ENCODE data around the gene ZNF595. TPM values are rescaled to one million over a fixed set of nuclear protein-coding genes. Genes with fewer than 3 reads are reported as not detected.
"Not testable (repeated sequence)": the region's sequence is repeated elsewhere in the genome, so short reads cannot be mapped to it uniquely, and the experiment has no call there.

ZNF595 gene
- 10 to 100 TPM; 16.6 to 28.5 (median 17.7) TPM for polyA plus RNA-seq (ENCODE audit: insufficient read length in 4 of 4)

DNA sequence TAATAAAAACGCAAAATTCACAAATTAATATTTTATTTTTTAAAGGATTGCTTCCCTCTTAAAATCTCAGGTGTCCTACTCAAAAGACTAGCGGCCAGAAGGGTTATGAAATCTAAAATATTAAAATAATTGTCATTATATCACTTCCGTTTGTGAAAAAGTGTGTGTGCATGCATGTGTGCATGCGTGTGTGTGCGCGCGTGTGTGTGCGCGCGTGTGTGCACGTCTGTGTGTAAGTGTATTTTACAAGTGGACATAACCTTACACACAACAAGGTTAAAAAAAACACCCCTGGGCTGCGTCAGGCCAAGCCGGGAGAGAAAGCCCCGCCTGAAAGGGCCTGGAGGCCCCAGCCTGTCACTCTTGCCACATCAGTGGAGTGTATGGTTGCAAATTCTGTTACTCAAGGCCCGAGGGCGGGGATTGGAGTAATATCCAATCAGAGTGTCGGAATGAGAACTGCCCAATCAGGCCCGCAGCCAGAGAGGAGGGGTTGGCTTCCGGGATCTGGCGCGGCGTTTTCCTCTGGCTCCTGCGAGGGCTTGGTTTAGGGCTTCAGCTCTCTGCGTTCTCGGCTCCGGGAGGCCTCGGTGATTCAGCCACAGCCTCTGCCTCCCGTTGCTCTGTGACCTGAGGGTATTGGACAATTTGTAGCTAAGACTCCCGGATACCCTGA, at the start of gene ZNF595:
Gene ZNF595, plus strand, starts transcription at position 518 of the 676 bp plus-strand sequence. CDS start 168 bp downstream, outside the sequence.
- DNase-seq (ENCODE audit: low read depth in 4 of 4, low spot score in 2 of 4) = not testable (repeated sequence)

DNA sequence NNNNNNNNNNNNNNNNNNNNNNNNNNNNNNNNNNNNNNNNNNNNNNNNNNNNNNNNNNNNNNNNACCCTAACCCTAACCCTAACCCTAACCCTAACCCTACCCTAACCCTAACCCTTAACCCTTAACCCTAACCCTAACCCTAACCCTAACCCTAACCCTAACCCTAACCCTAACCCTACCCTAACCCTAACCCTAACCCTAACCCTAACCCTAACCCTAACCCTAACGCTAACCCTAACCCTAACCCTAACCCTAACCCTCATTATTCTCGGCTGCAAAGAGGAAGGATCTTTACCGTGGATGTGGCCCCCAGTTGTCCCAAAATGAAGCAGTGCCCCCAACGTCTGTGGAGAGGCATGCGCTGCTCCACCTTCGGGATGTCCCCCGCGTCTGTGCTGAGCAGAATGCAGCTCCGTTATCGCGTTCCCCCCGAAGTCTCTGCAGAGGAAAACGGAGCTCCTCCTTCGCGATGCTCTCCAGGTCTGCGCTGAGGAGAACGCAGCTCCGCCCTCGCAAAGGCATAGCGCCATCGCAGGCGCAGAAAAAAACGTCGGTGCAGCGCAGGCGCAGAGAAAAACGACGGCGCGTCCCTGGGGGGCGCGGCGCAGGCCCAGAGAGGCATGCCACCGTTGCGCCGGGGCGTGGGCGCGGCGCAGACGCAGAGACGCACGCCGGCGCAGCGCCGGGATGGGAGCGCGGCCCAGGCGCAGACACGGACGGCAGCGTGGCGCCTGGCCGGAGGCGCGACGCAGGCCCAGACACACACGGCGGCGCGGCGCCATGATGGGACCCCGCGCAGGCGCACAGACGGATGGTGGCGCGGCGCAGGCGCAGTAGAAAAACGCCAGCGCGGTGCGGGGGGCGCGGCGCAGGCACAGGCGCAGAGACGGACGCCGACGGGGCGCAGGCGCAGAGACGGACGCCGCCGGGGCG, 42.9 kb upstream of the ZNF595 start:
- not testable (repeated sequence) for DNase-seq (ENCODE audit: low read depth in 4 of 4, low spot score in 2 of 4)

DNA sequence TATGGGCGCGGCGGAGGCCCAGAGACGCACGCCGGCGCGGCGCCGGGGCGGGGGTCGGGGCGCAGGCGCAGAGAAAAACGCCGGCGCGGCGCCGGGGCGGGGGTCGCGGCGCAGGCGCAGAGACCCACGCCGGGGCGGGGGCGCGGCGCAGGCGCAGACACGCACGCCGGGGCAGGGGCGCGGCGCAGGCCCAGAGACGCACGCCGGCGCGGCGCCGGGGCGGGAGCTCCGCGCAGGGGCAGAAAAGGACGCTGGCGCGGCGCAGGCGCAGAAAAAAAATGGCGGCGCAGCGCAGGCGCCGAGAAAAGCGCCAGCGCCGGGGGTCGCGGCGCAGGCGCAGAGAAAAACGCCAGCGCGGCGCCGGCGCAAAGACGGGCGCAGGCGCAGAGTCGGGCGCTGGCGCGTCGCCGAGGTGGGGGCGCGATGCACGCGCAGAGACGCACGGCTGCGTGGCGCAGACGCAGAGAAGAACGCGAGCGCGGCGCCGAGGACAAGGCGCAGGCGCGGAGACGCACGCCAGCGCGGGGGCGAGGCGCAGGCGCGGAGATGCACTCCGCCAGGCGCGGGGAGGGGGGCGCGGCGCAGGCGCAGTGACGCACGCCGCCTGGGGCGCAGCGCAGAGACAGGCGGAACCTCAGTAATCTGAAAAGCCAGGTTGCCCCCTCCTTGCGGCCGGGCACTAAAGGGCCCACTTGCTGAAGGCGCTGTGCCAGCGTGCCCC, 41.9 kb upstream of the ZNF595 start:
- not testable (repeated sequence) for DNase-seq (ENCODE audit: low read depth in 4 of 4, low spot score in 2 of 4)

DNA sequence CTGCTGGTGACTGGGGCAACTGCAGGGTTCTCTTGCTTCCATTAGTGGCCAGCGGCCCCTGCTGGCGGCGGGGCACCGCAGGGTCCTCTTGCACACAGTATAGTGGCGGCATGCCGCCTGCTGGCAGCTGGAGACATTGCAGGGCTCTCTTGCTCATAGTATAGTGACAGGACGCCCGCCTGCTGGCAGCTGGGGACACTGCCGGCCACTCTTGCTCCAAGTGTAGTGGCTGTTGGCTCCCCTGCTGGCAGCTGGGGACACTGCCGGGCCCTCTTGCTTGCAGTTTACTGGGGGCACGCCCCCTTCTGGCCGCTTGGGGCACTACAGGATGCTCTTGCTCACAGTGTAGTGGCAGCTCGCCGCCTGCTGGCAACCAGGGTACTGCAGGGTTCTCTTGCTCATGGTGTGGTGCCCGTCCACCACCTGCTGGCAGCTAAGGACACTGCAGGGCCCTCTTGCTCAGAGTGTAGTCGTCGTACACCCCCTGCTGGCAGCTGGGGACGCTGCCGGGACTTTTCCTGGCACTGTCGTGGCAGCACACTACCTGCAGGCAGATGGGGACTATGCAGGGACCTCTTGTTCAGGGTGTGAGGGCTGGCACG, 41.2 kb upstream of the ZNF595 start:
- not testable (repeated sequence) for DNase-seq (ENCODE audit: low read depth in 4 of 4, low spot score in 2 of 4)

DNA sequence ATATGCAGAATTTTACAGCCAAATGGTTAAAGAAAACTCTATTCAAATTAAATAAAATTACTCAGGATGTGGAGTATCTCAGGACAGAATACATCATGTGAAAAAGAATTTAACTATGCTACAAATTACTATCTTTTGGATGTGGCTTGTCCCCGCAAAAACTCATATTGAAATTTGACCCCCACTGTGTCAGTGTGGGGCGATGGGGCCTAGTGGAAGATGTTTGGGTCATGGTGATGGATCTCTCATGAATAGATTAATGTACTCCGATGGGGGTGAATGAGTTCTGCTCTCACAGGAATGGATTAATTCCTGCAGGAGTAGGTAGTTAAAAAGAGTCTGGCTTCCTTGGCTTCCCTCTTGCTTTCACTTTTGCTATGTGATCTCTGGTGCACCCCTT, 35.0 kb upstream of the ZNF595 start:
- not testable (repeated sequence) for DNase-seq (ENCODE audit: low read depth in 4 of 4, low spot score in 2 of 4)

DNA sequence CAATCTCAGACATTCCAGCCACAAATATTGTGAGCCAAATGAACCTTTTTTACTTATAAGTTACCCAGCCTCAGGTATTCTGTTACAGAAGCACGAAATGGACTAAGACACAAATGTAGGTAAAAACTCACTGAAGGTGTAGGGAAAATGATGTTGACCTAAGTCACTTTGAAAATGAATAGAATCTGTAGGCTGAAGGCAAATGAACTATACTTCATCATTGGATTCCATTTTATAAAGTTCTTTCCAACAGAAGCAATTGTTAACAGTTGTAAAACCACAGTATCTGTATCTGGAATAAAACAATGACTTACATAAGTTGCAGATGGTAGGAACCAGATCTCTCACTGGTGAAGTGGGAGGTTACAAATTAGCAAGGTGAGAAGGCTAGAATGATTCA, 34.5 kb upstream of the ZNF595 start:
- not testable (repeated sequence) for DNase-seq (ENCODE audit: low read depth in 4 of 4, low spot score in 2 of 4)

DNA sequence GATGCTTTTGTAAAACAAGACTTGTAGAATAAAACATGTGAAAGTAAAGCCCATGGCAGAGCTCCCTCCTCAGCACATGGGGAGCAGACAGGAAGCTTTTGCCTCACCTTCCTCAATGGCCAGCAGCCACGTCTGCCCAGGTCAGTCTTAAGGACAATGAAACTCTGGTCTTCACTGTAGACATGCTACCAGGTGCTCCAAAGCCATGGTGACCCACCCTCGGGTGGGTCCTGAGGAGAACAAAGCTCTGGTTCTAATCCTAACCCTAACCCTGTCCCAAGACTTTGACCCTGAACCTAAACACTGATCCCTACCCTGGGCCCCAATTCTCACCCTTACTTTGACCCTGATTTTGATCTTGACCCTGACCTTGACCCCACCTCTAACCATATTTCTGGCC, 30.2 kb upstream of the ZNF595 start:
- not testable (repeated sequence) for DNase-seq (ENCODE audit: low read depth in 4 of 4, low spot score in 2 of 4)

DNA sequence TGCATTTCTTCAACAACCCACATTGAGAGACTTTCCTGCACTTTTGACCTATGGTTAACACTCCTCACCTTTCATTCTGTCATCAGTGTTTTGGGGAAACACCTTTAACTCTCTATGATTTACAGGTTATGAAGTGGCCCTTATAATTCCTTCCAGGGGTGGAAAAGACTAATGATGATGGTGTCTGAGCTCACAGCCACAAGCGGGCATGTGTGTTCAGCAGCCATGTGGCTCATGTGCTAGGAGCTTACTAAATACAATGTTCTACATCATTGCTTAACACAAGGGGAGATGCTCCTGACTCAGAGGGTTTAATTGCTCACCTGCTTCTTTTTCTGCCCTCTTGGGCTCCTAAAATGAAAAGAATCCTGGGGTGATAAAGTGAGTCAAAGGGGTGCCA, 28.8 kb upstream of the ZNF595 start:
- not testable (repeated sequence) for DNase-seq (ENCODE audit: low read depth in 4 of 4, low spot score in 2 of 4)

DNA sequence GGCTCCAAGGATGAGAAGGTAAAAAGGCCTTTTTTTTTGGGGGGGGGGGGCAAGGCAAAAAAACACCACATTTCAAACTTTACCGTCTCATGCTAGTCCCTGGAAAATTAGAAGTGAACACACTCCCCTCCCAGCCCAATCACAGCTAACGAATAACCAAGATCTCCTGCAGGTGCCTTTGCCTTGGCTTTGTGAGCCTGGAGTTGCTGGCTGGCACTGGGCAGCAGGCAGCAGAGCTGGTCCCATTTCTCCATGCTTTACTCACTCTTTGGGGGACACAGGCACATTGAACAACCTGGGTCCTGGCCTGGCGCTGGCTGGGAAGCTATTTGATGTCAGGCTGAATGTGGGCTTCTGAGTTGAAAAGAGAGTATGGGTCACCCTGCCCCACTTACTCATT, 25.6 kb upstream of the ZNF595 start:
- not testable (repeated sequence) for DNase-seq (ENCODE audit: low read depth in 4 of 4, low spot score in 2 of 4)

DNA sequence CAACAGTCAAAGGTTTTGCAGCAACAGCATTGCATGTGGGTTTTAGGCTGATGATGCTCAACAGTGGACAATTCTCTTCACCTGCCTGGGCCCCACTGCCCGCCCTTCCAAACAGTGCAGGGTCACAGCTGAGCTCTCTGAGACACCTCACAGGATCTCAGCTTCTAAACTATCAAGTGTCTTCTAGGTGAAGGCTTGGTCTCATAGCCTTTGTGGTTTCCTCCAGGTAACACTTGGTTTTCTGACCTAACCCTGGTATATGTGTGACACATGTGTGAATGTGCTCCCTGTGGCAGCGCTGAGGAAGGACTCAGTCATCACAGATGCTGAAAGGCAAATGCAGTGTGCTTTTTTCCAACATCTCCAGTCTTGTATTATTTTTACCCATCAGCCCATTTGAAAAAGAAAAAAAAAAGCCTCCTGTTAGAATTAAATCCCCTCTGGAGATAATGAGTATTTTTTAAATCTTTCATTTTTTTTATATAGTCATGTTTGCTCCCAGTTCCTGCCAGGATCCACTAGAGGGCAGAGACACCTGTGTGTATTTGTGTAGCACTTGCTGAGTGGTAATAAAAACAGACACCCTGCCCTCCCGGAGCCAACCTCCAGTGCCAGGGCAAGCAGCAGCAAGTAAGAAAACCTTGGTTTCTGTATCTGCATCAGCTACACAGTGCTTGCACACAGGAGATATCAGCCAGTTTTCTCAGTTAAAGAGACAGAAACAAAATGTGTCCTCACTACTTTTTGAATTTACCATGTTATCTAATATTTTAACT, 24.2 kb upstream of the ZNF595 start:
- not testable (repeated sequence) for DNase-seq (ENCODE audit: low read depth in 4 of 4, low spot score in 2 of 4)

DNA sequence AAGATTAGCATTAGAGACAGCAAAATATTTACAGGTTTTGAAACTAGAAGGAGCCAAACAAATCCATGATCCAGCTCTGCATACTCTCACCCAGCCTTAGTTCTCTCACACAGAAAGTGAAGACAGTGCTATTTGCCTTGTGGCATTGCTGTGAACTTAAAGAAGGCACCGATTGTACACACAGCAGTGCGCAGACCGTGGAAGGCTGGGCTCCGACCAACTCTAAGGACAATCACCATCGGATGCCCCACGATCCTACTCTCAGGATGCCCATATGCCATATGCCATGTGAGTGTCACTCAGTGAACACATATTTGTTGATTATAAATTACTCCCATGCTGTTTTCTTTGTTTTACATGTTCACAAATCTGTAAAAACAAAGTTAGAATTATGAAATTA, 19.8 kb upstream of the ZNF595 start:
- not testable (repeated sequence) for DNase-seq (ENCODE audit: low read depth in 4 of 4, low spot score in 2 of 4)

DNA sequence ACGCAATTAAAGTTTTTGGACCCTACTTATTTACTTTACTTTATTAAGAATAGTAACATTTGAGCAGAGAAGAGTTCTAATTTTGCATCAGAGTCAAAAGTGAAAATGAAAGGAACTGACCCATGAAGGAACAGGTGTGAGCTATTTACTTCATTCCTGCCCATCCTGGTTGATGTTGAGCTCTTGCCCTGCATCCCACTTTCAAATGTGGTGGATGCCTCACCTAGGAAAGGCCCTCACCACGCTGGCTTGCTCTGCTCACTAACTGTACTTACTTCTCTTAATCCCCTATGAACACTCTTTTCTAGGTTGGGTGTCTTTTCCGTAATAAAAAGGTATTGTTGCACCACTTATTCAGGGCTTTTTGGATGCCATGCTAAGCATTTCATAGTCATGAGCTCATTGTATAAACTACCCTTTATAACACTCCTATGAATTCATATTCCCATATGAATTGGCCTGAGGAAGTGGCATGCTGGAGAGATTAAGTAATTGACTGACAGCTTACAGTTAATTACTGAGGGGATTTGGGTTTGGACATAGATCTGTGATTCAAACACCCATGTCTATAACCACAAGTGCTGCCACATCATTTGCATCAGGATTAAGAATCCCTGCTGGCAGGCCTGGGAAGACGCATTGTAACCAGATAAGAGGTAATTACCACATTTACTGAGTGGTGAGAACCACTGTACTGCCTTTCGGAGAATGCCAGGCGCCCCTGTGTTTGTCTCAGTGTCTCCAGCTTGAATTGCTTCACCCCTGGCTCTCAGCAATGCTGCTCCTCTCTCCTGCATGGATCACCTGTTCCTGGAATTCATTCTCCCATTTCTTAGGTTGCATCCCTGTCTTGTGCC, 16.3 kb upstream of the ZNF595 start:
- not testable (repeated sequence) for DNase-seq (ENCODE audit: low read depth in 4 of 4, low spot score in 2 of 4)

DNA sequence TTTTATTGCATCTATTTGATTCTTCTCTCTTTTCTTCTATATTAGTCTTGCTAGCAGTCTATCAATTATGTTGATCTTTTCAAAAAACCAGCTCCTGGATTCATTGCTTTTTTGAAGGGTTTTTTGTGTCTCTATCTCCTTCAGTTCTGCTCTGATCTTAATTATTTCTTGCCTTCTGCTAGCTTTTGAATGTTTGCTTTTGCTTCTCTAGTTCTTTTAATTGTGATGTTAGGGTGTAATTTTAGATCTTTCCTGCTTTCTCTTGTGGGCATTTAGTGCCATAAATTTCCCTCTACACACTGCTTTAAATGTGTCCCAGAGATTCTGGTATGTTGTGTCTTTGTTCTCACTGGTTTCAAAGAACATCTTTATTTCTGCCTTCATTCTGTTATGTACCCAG, 14.9 kb upstream of the ZNF595 start:
- not testable (repeated sequence) for DNase-seq (ENCODE audit: low read depth in 4 of 4, low spot score in 2 of 4)

DNA sequence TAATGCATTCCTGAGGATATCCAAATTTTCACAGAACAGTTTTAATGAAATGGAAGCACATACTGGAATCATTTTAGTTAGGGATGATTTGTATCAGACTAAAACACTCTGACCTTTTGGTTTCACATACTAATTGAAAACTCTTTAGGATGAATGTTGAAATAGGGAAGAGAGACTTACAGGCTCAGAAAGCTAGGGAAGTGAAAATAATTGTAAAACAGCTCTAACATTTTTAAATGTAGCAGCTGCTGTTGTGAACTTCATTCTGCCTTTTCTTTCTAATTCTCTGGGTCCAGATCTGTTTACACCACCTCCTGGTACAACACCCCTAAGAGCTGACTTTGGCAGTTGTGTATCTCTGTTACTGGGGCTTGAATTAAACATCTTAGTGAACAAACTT, 9.7 kb upstream of the ZNF595 start:
- not testable (repeated sequence) for DNase-seq (ENCODE audit: low read depth in 4 of 4, low spot score in 2 of 4)

DNA sequence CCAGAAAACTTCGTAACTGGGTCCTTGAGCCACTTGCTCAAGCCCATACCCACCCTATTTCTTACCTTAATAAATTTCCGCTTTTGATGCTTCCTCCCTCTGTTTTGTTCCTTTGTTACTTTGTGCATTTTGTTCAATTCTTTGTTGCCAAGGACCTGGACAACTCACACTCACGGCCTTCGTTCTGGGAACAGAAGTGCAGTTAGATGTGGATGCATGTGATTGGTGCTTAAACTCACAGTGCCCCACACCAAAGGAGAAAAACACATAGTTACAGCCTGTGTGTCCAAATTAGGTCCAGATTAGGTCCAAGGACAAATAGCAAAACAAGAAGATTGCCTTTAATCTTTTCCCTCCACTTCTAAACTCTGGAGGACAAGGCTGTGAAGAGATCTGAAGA, 1.9 kb upstream of the ZNF595 start:
- DNase-seq (ENCODE audit: low read depth in 4 of 4, low spot score in 2 of 4) = not testable (repeated sequence)

DNA sequence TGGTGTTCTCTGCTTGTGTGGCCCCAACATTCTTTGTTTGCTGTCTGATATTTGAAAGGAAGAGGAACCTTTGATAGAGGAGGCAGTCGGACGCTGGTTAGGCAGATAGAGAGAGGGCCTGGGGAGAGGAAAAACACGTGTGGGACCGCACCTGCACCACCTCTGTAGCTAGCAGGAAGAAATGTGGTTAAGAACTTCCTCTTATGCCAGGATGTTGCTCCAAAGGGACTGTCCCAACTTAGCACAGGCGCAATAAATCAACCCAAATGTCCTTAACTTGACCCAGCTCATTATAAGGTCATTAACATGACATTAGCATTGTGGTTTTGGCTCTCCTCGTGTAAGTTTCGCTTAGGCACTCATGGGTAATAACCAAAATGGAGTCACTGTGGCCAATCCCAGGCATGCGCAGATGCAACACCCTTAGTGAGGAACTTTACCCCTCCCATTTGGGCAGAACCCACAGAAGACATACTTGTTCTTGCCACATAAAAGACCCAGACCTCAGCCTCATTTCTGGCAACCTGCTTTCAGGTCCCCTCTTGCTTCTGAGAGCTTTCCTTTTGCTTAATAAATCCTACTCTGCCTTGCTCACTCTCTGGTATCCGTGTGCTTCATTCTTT, 1.4 kb upstream of the ZNF595 start:
- DNase-seq (ENCODE audit: low read depth in 4 of 4, low spot score in 2 of 4) = not testable (repeated sequence)

DNA sequence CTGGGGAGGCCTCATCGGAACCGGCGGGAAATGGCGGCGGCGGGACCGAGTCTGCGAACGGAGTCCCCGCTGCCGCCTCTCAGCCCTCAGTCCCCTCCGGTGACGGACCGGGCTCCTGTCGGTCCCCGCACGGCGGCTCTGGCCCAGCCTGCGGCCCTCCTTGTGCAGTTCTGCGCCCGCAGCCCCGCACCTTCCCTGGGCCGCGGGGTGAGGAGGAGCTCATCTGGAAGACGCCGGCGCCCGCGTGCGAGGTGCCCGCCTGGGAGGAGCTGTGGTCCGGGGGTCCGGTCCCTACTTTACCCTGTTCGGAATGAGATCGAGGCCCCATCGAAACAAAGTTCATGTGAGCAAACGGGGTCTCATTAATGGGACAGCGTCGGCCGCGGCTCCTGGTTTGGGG, 400 bp downstream of the ZNF595 start:
- DNase-seq (ENCODE audit: low read depth in 4 of 4, low spot score in 2 of 4) = not testable (repeated sequence)

DNA sequence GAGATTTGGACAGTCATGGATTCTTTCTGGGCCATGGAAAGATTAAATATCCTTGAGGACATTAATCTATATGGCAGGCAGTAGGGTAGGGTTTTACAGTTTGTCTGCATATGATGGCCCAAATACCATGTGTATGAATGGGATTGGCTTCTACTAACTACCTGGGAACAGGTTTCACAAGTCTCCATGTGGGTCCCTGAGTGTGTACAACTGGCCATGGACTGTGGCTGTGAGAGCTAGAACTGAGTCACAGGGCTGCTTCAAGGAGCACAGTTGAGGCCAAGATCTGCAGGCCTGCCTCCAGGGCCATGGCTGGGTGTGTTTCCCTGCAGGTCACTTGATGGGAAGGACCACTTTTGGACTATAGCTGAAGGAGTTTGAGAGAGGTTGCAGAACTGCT, 11.6 kb downstream of the ZNF595 start:
- DNase-seq (ENCODE audit: low read depth in 4 of 4, low spot score in 2 of 4) = not testable (repeated sequence)

All from left renal cortex interstitium (tissue), 4 donors.